NB4 (cell line): ENCODE measurements around the gene NHLH2.

Experiments used
- DNase-seq: peaks from one replicate; pipeline ENCODE4 v3.0.0; 2010; ENCODE audit warnings: low read depth
- H3K4me3 ChIP-seq: one replicate; pipeline ENCODE4 v1.5.1; 2011; ENCODE audit warnings: mild to moderate bottlenecking, low read depth, low read length, moderate library complexity
- MYC ChIP-seq: IDR thresholded peaks from 2 replicates; pipeline ENCODE4 v1.6.1; 2011; ENCODE audit warnings: low read depth, low read length
- POLR2A ChIP-seq: IDR thresholded peaks from 2 replicates; pipeline ENCODE4 v1.6.1; 2011; ENCODE audit warnings: mild to moderate bottlenecking; ENCODE audit not compliant: insufficient read length; ENCODE audit errors: extremely low read depth
- TF ChIP-seq, protein P1 (sequence below): IDR thresholded peaks from one replicate; pipeline ENCODE4 v1.5.1; 2012; ENCODE audit warnings: low read depth, low read length
- TF ChIP-seq, protein P2 (sequence below): IDR thresholded peaks from 2 replicates; pipeline ENCODE4 v1.6.1; 2011; ENCODE audit warnings: low read depth, low read length

NHLH2 gene

GRCh38 chr1:115840605-115841460 is at the start of gene NHLH2:
TSS of gene NHLH2 (minus strand) at chr1:115841126. CDS start at chr1:115838372, 2,754 bp downstream.
- TF ChIP-seq, protein P1, sequence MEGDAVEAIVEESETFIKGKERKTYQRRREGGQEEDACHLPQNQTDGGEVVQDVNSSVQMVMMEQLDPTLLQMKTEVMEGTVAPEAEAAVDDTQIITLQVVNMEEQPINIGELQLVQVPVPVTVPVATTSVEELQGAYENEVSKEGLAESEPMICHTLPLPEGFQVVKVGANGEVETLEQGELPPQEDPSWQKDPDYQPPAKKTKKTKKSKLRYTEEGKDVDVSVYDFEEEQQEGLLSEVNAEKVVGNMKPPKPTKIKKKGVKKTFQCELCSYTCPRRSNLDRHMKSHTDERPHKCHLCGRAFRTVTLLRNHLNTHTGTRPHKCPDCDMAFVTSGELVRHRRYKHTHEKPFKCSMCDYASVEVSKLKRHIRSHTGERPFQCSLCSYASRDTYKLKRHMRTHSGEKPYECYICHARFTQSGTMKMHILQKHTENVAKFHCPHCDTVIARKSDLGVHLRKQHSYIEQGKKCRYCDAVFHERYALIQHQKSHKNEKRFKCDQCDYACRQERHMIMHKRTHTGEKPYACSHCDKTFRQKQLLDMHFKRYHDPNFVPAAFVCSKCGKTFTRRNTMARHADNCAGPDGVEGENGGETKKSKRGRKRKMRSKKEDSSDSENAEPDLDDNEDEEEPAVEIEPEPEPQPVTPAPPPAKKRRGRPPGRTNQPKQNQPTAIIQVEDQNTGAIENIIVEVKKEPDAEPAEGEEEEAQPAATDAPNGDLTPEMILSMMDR: no peak
- TF ChIP-seq MYC (no peak), POLR2A (no peak)
- TF ChIP-seq, protein P2, sequence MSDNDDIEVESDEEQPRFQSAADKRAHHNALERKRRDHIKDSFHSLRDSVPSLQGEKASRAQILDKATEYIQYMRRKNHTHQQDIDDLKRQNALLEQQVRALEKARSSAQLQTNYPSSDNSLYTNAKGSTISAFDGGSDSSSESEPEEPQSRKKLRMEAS: no peak
- no peak for DNase-seq
- no peak within 1 kb of the TSS for H3K4me3 ChIP-seq

GRCh38 chr1:115890580-115890979 is 49.7 kb upstream of the NHLH2 start:
- TF ChIP-seq, protein P2: no peak
- TF ChIP-seq MYC: no peak
- H3K4me3 ChIP-seq: no peak overlapping the region
- no peak for DNase-seq

DNA sequence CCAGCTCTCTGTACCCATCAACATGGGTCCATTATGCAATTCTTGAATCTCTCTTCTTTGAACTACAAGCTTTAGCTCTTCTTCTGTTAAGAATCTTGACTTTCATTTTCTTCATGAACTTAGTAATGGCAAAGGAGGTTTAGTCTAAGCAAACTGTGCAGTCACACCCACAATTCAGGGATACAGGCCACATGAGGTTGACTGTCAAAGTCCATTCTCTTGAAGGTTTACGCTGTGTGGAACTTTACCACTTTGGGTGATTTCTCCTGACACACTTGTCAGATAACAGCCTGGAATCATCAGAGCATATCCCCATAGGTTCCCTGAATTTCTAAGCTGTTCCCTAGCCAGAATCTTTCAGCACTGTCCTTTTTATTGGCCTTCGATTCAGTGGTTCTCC is 48.0 kb upstream of the NHLH2 start:
- H3K4me3 ChIP-seq: no peak overlapping the region
- no peak for TF ChIP-seq POLR2A
- TF ChIP-seq, protein P1: no peak
- TF ChIP-seq, protein P2: no peak
- no peak for TF ChIP-seq MYC
- no peak for DNase-seq

DNA sequence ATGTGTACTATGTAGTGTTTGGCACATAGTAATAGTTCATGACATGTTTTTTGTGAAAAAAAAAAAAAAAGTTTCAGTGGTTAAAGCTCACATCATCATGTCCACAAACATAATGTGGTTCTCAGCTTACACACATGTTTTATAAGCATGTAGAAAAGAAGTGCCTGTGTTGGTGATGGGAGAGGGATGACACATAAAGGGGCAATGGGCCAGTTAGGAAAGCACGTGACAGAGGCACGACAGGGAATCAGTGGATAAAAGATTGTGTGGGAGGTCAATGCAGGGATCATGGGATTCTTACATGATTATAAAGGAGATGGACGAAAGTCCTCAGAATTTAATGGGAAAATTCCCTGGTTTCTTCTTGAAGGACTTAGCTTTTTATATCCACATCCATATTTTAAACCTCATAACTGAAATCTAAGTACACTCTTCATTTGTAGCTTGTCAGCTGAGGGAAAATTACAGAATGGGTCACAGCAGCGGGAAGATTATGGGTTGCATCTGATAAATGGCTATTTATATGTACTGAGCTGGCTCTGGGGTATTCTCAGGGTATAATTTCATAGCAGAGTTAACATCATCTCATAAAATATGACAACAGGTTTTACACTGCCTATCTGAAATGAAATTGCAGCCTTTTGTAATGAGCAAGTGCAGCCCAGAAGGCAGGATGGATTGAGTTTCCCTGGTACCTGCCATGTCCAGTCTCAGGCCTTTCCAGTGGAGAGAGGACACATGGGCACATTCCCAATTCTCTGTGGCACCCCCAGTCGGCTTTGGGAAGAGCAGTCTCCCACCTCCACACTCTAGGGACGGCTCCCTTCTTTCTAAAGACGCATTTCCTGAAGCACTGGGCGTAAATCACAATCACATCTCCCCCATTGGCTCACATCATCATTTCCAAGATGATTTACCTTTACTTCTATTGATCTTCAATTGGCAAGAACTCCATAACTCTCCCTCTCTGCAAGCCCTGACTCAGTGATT is 42.3 kb upstream of the NHLH2 start:
- no peak overlapping the region for H3K4me3 ChIP-seq
- no peak for DNase-seq
- TF ChIP-seq POLR2A (no peak), MYC (no peak)
- TF ChIP-seq, protein P1: no peak
- TF ChIP-seq, protein P2: no peak

GRCh38 chr1:115880981-115881672 is 40.2 kb upstream of the NHLH2 start:
- no peak overlapping the region for H3K4me3 ChIP-seq
- DNase-seq: peak; percentile 26
- TF ChIP-seq MYC (no peak), POLR2A (no peak)
- TF ChIP-seq, protein P1: no peak
- TF ChIP-seq, protein P2: no peak
